SK-N-SH (cell line): Measurements from ENCODE around the gene ASCC3.

Source experiments
- CHD2 ChIP-seq: fragments of 150-350 bp; IDR thresholded peaks from 2 replicates; pipeline ENCODE4 v1.6.1; 2018; ENCODE audit warnings: low read length; ENCODE audit not compliant: partially characterized antibody
- CTCF ChIP-seq: fragments of 200-600 bp; sonication (generic); IDR thresholded peaks from 2 replicates; pipeline ENCODE4 v1.6.1; 2017; ENCODE audit warnings: antibody characterized with exemption, mild to moderate bottlenecking, moderate library complexity
- EZH2phosphoT487 ChIP-seq: fragments of 200-600 bp; sonication (generic); IDR thresholded peaks from 2 replicates; pipeline ENCODE4 v1.6.1; 2017; ENCODE audit warnings: low read depth, mixed run types, mild to moderate bottlenecking, antibody characterized with exemption, moderate library complexity, borderline replicate concordance
- JUND ChIP-seq: IDR thresholded peaks from 2 replicates; pipeline ENCODE4 v1.4.0; 2012
- POLR2AphosphoS5 ChIP-seq: IDR thresholded peaks from 2 replicates; pipeline ENCODE4 v1.6.1; 2012; ENCODE audit warnings: low read depth, low read length
- RAD21 ChIP-seq: IDR thresholded peaks from 2 replicates; pipeline ENCODE4 v1.6.1; 2012; ENCODE audit warnings: mild to moderate bottlenecking, low read length
- RCOR1 ChIP-seq: fragments of 150-350 bp; IDR thresholded peaks from 2 replicates; pipeline ENCODE4 v1.6.1; 2017; ENCODE audit warnings: antibody characterized with exemption, low read length
- RFX5 ChIP-seq: IDR thresholded peaks from 2 replicates; pipeline ENCODE4 v1.6.1; 2012; ENCODE audit warnings: mild to moderate bottlenecking, improper control_type of control experiment, low read length
- TAF1 ChIP-seq: IDR thresholded peaks from 2 replicates; pipeline ENCODE4 v1.6.1; 2012; ENCODE audit warnings: low read depth, mild to moderate bottlenecking, low read length, moderate library complexity, borderline replicate concordance
- TCF12 ChIP-seq: IDR thresholded peaks from 2 replicates; pipeline ENCODE4 v1.4.0; 2012
- TEAD4 ChIP-seq: IDR thresholded peaks from 2 replicates; pipeline ENCODE4 v1.4.0; 2012; ENCODE audit warnings: mild to moderate bottlenecking, borderline replicate concordance; ENCODE audit not compliant: insufficient read depth
- TF ChIP-seq, protein P1 (sequence below): fragments of 150-350 bp; IDR thresholded peaks from 2 replicates; pipeline ENCODE4 v1.6.1; 2017; ENCODE audit warnings: antibody characterized with exemption, low read length, low read depth, borderline replicate concordance
- TF ChIP-seq, protein P2 (sequence below): IDR thresholded peaks from 2 replicates; pipeline ENCODE4 v1.6.1; 2012; ENCODE audit warnings: mild to moderate bottlenecking, low read depth, low read length, moderate library complexity

- TF ChIP-seq POLR2AphosphoS5 (no peak), CTCF (no peak), TEAD4 (no peak), CHD2 (no peak), RFX5 (no peak), RAD21 (no peak), JUND (no peak), TAF1 (no peak), RCOR1 (no peak), TCF12 (no peak), EZH2phosphoT487 (no peak)
- TF ChIP-seq, protein P1, sequence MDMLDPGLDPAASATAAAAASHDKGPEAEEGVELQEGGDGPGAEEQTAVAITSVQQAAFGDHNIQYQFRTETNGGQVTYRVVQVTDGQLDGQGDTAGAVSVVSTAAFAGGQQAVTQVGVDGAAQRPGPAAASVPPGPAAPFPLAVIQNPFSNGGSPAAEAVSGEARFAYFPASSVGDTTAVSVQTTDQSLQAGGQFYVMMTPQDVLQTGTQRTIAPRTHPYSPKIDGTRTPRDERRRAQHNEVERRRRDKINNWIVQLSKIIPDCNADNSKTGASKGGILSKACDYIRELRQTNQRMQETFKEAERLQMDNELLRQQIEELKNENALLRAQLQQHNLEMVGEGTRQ = no peak
- TF ChIP-seq, protein P2, sequence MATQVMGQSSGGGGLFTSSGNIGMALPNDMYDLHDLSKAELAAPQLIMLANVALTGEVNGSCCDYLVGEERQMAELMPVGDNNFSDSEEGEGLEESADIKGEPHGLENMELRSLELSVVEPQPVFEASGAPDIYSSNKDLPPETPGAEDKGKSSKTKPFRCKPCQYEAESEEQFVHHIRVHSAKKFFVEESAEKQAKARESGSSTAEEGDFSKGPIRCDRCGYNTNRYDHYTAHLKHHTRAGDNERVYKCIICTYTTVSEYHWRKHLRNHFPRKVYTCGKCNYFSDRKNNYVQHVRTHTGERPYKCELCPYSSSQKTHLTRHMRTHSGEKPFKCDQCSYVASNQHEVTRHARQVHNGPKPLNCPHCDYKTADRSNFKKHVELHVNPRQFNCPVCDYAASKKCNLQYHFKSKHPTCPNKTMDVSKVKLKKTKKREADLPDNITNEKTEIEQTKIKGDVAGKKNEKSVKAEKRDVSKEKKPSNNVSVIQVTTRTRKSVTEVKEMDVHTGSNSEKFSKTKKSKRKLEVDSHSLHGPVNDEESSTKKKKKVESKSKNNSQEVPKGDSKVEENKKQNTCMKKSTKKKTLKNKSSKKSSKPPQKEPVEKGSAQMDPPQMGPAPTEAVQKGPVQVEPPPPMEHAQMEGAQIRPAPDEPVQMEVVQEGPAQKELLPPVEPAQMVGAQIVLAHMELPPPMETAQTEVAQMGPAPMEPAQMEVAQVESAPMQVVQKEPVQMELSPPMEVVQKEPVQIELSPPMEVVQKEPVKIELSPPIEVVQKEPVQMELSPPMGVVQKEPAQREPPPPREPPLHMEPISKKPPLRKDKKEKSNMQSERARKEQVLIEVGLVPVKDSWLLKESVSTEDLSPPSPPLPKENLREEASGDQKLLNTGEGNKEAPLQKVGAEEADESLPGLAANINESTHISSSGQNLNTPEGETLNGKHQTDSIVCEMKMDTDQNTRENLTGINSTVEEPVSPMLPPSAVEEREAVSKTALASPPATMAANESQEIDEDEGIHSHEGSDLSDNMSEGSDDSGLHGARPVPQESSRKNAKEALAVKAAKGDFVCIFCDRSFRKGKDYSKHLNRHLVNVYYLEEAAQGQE = no peak
Observed at GRCh38 chr6:100700009-100700408, 181.1 kb downstream of the ASCC3 start.
